Thyroid gland (tissue), 4 donors: ENCODE measurements around the gene LMTK2.

Source experiments
- CTCF ChIP-seq, 6 experiments: fragments of 200-600 bp in 3 of 6; fragments of 450-650 bp in 3 of 6; sonication (generic) in 3 of 6; IDR thresholded peaks; one replicate each; pipeline ENCODE4 v1.5.1; 2016 to 2019; ENCODE audit warnings: antibody characterized with exemption in 6 of 6, mild to moderate bottlenecking in 2 of 6, inconsistent platforms in 1 of 6, moderate library complexity in 1 of 6
- POLR2A ChIP-seq, 2 donors: fragments of 450-650 bp; IDR thresholded peaks; one replicate each; pipeline ENCODE4 v1.6.1; 2017; ENCODE audit warnings: antibody characterized with exemption in 2 of 2, mild to moderate bottlenecking in 2 of 2, moderate library complexity in 1 of 2

- no peak for TF ChIP-seq CTCF (IDR thresholded peaks at IDR 0.05)
- TF ChIP-seq POLR2A (IDR thresholded peaks at IDR 0.05), result no peak
These were observed 116.0 kb downstream of the LMTK2 start for GRCh38 chr7:98222533-98223195.
